Erythroblast (primary cell): ENCODE measurements around the gene ETF1.

Experiments used
- GATA1 ChIP-seq: IDR thresholded peaks from 2 replicates; pipeline ENCODE4 v1.6.1; 2011; ENCODE audit warnings: low read depth, mild to moderate bottlenecking, control low read depth, low read length, moderate library complexity
- POLR2A ChIP-seq: IDR thresholded peaks from 2 replicates; pipeline ENCODE4 v1.6.1; 2011; ENCODE audit warnings: mild to moderate bottlenecking, low read length

DNA sequence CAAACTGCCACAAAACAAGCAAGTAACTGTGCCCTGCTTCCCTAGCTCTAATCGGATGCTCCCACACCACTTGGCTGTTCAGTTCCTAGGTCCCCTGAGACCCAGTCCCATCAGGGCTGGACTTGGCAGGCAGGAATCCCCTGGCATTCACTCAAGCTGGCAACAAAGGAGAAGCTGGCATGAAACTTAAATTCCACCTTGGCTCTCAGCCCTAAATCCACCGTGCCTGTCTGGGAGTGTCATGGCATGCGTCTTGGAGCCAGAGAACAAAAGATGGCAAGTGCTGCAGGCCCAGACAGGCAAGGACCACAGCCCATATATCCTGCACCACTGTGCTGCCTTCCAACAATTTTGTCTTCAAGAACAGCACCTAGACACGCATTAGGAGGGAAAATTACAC, 38.2 kb downstream of the ETF1 start:
- TF ChIP-seq POLR2A (no peak), GATA1 (no peak)
